Inflammatory macrophage treated with lipopolysaccharide for 1 hour (primary cell): ENCODE measurements around the gene PDHB.
A peak's percentile ranks its signal among the peaks of the same experiment; 100 is the strongest.

ENCODE experiments used
- DNase-seq, 2 donors: peaks; one replicate each; pipeline ENCODE4 v3.0.0-alpha.2; 2020 to 2022

PDHB gene

DNA sequence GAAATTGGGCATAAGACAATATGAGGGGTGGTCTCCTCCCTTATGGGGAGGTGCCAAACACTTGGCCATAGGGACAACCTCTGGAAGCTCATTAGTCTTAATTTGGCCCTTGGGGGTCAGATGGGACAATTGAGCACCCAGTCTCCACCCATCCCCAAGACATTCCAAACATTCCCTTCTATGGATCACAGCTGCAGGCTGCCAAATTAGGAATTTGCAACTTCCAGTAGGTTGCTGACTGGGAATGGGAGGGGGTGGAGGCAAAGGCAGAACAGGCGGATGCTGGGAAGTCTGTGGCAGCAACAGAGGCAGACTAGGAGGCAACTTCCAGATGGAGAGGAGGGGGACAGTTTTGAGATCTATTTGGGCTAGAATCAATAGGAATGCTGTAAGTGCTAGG, 1.4 kb upstream of the PDHB start:
- DNase-seq = no peak

GRCh38 chr3:58434511-58434910, 879 bp upstream of the PDHB start:
- DNase-seq = no peak

DNA sequence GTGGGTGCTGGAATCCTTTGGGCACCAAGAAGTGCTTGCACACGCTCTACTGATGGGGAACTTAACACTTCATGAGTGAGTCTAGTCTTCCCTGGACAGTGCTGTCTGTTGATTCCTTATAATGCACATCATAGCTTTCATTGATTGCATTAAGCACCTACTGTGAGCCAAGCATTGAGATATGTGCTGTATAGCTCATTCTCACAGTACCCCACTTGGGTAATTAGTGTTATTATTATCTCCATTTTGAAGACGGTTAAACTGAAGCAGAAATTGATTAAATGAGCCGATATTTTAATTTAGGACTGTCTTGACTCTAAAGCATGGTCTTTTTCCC, 504 bp upstream of the PDHB start:
- DNase-seq = no peak

DNA sequence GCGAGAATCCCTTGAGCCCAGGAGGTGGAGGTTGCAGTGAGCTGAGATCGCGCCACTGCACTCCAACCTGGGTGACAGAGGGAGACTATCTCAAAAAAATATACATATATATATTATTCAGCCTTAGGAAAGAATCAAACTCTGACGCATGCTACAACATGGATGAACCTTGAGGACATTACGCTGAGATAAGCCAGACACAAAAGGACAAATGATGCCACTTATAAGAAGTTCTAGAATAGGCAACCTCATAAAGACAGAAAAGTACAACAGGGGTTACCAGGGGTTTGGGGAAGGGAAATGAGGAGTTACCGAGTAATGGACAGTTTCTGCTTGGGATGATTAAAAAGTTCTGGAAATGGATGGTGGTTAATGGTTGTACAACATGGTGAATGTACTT, 727 bp downstream of the PDHB start:
- no peak for DNase-seq

DNA sequence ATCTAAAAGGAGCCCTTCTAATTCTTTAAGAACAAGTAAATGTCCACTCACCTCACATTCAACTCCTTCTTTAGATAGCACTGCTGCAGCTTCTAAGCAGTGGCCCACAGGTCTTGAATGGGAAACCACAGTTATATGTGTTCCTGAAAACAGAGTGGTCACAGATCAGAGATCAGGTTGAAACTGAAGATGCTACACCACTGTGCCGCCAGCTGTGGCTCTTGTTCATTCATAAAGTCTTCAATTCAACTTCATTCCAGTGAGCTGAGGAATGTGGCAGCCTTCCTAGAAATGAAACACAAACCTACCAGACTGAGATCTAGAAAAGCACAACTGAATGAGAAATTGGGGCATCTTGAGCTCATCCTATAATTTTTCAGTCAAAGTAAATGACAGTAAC, 4.0 kb downstream of the PDHB start:
- no peak for DNase-seq

DNA sequence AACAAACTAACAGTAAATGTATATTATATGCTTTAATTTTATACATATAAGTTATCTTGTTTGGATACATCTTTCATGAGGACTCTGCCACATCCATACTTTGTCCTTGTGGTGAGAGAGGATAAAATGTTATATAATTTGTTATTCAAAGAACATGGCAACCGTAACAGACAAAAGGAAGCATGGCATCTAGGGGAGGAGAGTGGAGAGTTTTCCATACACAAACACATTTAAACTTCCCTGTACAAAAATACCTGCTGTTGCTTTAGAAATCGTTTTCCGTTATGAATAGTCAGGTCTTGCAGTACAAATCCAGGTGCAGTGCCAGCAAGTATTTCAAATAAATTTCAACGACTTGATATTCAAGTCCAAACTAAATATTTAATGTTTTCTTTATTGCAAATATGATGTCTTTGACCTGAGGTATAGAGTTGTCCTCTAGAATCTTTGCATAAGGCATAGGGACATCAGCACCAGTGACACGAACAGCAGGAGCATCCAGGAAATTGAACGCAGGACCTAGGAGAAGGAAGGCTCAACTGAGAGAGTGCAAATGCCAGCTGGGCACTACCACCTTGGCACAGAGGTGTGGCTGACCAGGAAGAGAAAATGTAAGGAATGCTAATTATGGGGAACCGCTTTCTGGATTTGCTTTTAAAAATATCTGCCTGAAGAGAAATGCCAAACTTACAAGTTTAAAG, 5.8 kb downstream of the PDHB start:
- DNase-seq = no peak

- DNase-seq = no peak
These were observed 7.8 kb downstream of the PDHB start for GRCh38 chr3:58425782-58426181.

GRCh38 chr3:58424613-58425012, 9.0 kb downstream of the PDHB start:
- no peak for DNase-seq

DNA sequence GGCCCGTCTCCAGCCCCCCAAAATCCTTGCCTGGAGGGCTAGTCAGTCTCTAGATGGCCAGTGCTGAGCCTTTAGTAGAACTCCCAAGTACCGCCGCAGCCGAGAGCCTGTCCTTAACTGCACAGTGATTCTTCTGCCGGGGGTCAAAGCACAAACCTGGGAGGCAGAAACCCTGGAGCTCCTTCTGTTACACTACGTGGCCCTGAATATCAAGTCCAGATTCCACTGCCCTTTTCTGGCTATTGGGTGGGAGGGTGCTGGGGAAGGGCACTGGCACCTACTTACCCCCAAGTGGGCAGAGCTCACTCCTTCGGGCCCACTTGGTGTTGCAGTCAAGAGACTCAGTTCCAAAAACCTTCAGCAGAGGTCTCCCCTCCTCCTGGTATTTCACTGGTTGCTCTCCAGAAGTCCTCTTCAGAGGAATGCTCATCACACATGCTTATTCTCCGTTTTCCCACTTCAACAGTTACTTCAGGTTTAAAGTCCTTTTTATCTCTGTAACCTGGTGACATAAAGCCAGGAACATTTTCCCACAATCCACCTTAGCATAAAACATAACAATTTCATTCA, 10.8 kb downstream of the PDHB start:
- no peak for DNase-seq

DNA sequence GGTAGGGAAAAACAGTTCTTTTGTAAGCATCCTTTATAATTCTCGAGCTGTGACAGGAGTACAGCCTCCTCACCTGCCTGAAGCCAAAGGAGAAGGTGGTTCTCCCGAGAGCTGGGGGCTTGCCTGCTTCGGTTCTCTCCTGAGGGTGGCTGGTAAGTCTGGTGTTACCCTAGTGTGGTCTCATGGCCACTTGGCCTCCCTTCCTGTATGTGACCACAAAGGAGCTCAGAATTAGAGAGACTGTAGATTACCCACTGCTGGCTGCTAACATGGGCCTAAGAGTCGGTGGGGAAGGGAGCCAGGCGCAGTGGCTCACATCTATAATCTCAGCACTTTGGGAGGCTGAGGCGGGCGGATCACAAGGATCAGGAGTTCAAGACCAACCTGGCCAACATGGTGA, 12.6 kb downstream of the PDHB start:
- no peak for DNase-seq

DNA sequence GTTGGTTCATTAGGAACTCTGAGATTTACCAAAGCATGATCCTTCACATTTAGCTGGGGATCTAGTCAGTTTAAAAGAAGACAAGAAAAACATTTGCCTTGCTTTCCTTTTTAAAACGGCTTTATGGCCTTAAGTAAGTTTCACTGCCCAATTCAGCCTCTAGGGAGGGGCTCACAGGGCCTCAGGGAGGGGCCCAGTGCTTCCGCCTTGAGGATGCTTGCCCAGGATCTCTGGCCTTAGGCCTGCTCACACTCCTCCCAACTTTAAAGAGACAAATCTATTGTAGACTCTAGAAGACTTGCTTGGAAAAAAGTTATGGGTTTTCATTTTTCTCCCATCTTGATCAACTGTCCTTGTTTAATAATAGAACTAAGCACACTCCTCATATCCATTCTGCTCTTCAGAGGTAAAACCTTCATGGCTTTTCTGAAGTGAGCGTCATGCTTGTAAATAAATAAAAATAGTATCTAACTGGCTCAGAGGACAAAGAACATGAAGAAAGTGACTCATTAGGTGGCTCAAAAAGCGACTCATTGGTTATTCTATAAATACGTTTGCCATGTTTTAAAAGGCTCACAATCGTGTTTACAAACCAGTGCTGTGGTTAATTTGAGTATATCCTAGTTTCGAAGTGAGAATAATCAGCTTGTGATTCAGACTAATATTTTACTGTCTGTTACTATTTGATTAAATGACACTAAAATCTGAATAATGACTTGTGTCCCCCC, 13.7 kb downstream of the PDHB start:
- DNase-seq = no peak

DNA sequence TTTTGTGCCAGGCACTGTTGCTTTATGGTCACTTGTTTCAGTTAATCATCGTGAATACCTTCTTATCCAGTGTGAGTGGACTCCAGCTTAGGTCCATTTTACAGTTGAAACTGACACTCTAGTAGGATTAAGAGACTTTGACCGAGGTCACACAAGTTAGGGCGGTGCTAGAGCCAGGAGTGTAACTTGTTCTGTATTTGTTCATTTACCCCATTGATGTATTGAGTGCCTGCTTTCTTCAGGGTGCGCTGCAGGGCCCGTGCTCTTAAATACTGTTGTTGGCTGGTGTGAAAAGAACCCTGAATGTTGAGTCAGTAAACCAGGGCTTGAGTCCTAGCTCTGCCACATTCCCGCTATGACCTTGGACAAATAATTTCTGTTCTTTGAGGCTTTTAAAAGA, 15.4 kb downstream of the PDHB start:
- no peak for DNase-seq

DNA sequence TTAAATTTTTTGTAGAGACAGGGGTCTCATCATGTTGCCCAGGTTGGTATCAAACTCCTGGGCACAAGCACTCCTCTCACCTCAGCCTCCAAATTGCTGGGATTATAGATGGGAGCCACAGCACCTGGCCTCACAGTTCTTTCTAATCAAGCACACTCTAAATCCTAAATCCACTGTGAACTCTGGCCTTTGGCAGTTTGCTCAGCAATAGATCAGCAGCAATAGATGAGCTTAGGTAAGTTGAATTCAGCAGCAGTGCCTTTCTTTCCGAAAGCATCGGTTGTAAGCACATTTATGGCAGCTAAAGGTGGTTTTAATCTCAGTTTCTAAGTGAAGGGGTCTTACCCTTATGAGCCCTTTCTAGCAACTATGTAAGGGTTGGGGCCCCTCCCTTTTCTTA, 16.6 kb downstream of the PDHB start:
- no peak for DNase-seq

DNA sequence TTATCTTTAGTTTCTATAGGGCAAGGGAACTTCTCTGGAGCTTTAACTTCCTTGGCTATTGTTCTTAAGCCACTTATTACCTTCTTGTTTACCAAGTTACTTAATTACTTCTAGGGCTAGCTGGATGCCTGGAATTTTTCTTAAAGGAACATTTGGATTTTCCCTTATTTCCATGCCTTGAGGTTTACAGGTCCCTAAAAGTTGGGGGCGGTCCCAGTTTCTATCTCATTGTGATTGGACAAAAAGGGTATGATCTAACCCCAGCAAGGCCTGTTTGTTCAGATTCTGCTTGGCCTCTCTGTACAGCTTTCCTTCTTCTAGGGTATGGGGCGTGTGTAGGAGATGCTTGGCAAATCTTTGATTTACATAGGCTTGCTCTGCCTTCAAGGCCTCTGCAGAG, 17.4 kb downstream of the PDHB start:
- peak in 1 of 2 donors; percentile 30 for DNase-seq

DNA sequence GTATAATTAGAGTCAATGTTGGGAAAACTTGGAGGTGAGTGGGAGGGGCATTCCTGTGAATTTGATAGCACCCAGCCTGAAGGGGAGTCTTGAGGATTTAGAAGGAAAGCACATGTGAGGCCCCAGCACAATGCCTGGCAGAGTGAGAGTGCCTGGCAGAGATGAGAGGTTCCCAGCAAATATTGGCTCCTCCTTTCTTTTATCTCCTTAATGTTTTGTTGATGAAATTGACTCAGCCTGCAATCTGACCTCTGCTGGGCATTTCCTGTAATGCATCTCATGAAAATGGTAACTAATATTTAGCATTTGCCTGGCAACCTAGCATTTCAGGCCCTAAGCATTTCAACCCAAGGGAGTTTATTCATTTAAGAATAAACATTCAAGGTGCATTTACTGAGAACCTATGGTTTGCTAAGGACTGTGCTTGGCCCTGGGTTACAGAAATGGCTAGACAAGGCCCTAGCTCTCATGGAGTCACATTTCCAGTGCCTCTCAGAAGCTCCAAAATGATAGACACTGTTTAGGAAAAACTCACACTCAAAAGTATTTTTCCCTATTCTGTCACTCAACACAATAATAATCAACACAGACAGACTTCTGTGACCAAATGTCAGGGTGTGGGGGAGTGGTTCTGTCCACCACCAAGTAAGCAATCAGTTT, 19.0 kb downstream of the PDHB start:
- peak; percentile 56 to 84 for DNase-seq

DNA sequence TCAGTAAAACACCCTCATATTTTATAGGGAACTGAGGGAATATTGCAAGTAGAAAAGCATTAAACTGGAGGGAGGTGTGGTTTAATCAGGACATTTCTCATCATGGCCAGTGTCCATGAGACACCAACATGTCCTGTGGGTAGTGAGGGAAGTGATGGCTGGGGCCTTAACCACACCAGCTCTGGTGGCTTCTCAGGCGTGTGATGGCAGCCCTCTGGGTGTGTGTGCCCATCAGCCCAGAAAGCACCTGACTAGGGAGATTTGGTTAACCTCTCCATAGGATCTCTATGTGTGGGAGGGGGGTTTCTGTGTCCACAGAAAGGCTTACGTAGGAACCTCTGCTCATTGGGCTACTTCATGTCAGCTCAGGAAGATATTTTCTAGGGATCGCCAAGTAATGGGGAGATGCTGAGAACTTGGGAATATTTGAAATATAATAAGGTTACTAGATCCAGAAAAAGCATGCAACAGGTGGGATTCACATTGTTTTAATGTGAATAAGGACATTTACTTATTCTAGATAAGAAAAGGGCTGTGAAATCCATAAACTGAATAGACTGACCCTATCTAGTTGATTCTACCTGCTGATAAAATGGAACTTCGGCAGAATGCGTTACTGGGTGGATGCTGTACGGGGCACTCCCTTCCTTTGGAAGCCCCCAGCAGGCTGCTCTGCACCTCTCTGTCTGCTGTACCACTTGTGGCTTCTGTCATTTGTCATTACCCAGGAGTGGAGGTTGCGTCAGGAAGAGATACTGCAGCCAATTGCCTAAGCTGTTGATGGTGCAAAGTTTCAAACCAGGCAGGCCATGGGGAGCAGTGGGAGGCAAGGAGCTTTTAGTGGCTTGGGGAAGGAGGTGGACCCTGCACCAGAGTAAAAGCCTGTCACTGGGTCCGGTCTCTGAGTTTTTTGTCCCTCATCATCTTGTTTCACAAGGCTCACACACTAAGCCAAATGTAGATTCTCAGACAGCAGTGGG, 21.5 kb downstream of the PDHB start:
- peak in 1 of 2 donors; percentile 39 for DNase-seq

- no peak for DNase-seq
These were observed 22.6 kb downstream of the PDHB start for GRCh38 chr3:58411036-58411435.

GRCh38 chr3:58409663-58410062, 24.0 kb downstream of the PDHB start:
- peak; percentile 63 to 75 for DNase-seq

DNA sequence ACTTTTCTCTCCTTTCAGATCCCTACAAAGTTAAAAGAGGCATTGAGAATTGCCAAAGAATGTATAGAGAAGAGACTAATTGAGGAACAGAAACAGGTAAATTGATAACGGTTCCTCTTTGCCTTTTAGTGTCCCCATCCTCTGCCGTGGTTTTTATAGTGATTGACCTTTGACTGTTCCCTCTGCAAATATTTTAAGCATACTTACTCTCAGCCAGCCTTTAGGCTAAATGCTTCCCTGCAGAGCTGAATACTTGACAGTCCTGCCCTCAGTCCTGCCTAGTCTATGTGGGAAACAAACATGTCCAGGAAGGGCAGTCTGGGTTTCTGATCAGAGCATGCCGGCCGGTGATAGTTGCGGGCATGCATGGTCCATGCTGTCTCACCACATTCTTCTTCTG, 24.7 kb downstream of the PDHB start:
- no peak for DNase-seq

GRCh38 chr3:58404396-58404795, 29.2 kb downstream of the PDHB start:
- peak; percentile 21 to 45 for DNase-seq

GRCh38 chr3:58403513-58404109, 30.0 kb downstream of the PDHB start:
- no peak for DNase-seq

DNA sequence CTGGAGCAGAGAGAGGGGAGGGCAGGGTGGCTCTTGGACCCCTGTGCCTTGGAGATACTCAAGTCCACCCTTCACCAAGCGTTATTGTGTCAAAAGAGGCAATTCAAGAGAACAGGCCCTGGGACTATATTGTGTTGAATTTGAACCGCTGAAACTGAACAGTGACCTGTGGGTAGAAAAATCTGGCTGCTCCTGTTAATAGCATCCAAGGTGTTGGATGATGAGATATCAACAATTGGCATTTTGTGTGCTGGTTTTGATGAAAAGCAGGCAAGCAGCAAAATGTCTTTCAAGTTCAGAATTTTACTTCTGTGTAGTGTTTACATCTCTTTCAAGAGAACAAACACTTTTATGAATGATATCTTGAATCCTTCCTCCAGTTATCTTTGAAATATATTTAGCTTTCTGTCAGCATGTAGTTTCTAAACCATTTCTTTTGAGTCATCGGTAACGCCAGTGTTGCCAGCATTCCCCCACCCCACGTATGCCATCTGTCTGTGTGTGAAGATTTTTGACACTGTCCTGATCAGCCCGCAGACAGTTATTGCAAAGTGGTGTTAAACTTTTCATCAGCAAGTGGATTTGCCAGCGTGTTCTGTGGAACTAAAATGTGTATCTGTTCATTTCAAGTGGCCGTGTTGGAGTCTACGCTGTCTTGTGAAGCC, 34.8 kb downstream of the PDHB start:
- DNase-seq = no peak
